HepG2 (cell line): ENCODE data around the gene CNNM4. TPM values are rescaled to one million over a fixed set of nuclear protein-coding genes. Genes with fewer than 3 reads are reported as not detected.
A peak's percentile ranks its signal among the peaks of the same experiment; 100 is the strongest.

ENCODE experiments used
- CENPT ChIP-seq: sonication (generic); formaldehyde crosslinking; IDR thresholded peaks from 2 replicates; pipeline ENCODE4 v1.8.0; 2022; ENCODE audit warnings: low read depth, mild to moderate bottlenecking, moderate library complexity, missing genetic modification reagents
- DZIP1 ChIP-seq: sonication (generic); formaldehyde crosslinking; IDR thresholded peaks from 2 replicates; pipeline ENCODE4 v1.5.0; 2020; ENCODE audit warnings: mild to moderate bottlenecking, missing genetic modification reagents
- KLF12 ChIP-seq: sonication (generic); formaldehyde crosslinking; IDR thresholded peaks from 2 replicates; pipeline ENCODE4 v1.4.0; 2020; ENCODE audit warnings: missing genetic modification reagents, borderline replicate concordance
- KLF15 ChIP-seq: sonication (generic); formaldehyde crosslinking; IDR thresholded peaks from 2 replicates; pipeline ENCODE4 v1.8.1; 2023; ENCODE audit warnings: borderline replicate concordance, mild to moderate bottlenecking, inconsistent platforms, missing genetic modification reagents, mixed read lengths
- NFRKB ChIP-seq: fragments of 450-650 bp; IDR thresholded peaks from 2 replicates; pipeline ENCODE4 v1.6.1; 2017
- PHB2 ChIP-seq: fragments of 450-650 bp; IDR thresholded peaks from 2 replicates; pipeline ENCODE4 v1.6.1; 2018; ENCODE audit not compliant: partially characterized antibody
- POGZ ChIP-seq: sonication (generic); formaldehyde crosslinking; IDR thresholded peaks from 2 replicates; pipeline ENCODE4 v1.4.0; 2020; ENCODE audit warnings: mild to moderate bottlenecking, missing genetic modification reagents
- PRDM4 ChIP-seq: sonication (generic); formaldehyde crosslinking; IDR thresholded peaks from 2 replicates; pipeline ENCODE4 v1.9.0; 2021; ENCODE audit warnings: missing genetic modification reagents, borderline replicate concordance
- SAP130 ChIP-seq: IDR thresholded peaks from 2 replicates; pipeline ENCODE4 v1.6.1; 2016; ENCODE audit warnings: low read depth
- SSRP1 ChIP-seq: IDR thresholded peaks from 2 replicates; pipeline ENCODE4 v1.6.1; 2016; ENCODE audit warnings: control low read depth
- TEAD3 ChIP-seq: optimal IDR thresholded peaks from 2 replicates; pipeline ENCODE3; 2016; ENCODE audit warnings: borderline replicate concordance
- TOE1 ChIP-seq: sonication (generic); formaldehyde crosslinking; IDR thresholded peaks from 2 replicates; pipeline ENCODE4 v1.4.0; 2020; ENCODE audit warnings: mild to moderate bottlenecking, missing genetic modification reagents
- ZBTB39 ChIP-seq: sonication (generic); formaldehyde crosslinking; IDR thresholded peaks from 2 replicates; pipeline ENCODE4 v1.5.0; 2020; ENCODE audit warnings: missing genetic modification reagents
- ZFP62 ChIP-seq: sonication (generic); formaldehyde crosslinking; IDR thresholded peaks from 2 replicates; pipeline ENCODE4 v1.4.0; 2020; ENCODE audit warnings: missing genetic modification reagents
- ZNF230 ChIP-seq: sonication (generic); formaldehyde crosslinking; IDR thresholded peaks from 2 replicates; pipeline ENCODE4 v1.4.0; 2020; ENCODE audit warnings: mild to moderate bottlenecking, missing genetic modification reagents
- ZNF251 ChIP-seq: sonication (generic); formaldehyde crosslinking; IDR thresholded peaks from 2 replicates; pipeline ENCODE4 v1.9.0; 2021; ENCODE audit warnings: mild to moderate bottlenecking, missing genetic modification reagents
- ZNF264 ChIP-seq: sonication (generic); formaldehyde crosslinking; IDR thresholded peaks from 2 replicates; pipeline ENCODE4 v1.4.0; 2020; ENCODE audit warnings: missing genetic modification reagents
- ZNF3 ChIP-seq: IDR thresholded peaks from 2 replicates; pipeline ENCODE4 v1.7.0; 2017; ENCODE audit warnings: inconsistent platforms
- ZNF326 ChIP-seq: sonication (generic); formaldehyde crosslinking; IDR thresholded peaks from 2 replicates; pipeline ENCODE4 v1.4.0; 2020; ENCODE audit warnings: missing genetic modification reagents, borderline replicate concordance
- ZNF484 ChIP-seq: sonication (generic); formaldehyde crosslinking; IDR thresholded peaks from 2 replicates; pipeline ENCODE4 v1.5.1; 2020; ENCODE audit warnings: mild to moderate bottlenecking, low read depth, missing genetic modification reagents, borderline replicate concordance
- ZNF557 ChIP-seq: sonication (generic); formaldehyde crosslinking; IDR thresholded peaks from 2 replicates; pipeline ENCODE4 v1.4.0; 2020; ENCODE audit warnings: missing genetic modification reagents
- ZNF879 ChIP-seq: sonication (generic); formaldehyde crosslinking; IDR thresholded peaks from 2 replicates; pipeline ENCODE4 v1.8.1; 2023; ENCODE audit warnings: missing genetic modification reagents
- polyA plus RNA-seq, 8 experiments: library from polyadenylated mRNA; depleted of rRNA in 3 of 8; stranded (reverse) in 7 of 8; unstranded in 1 of 8; fragments of >200 nt; fragmentation: Illumina TruSeq in 4 of 8; extraction: Trizol in 4 of 8; gene quantifications; 2 replicates each; pipeline versions ENCODE4 v1.2.1 to v1.2.3, GENCODE V29; 2011 to 2016; ENCODE audit warnings: low read depth in 4 of 8, missing spikeins in 1 of 8, mixed read lengths in 1 of 8; ENCODE audit not compliant: insufficient read depth in 1 of 8
- total RNA-seq, 5 experiments: library from RNA; depleted of rRNA; stranded (reverse); fragments of >200 nt; fragmentation: Illumina TruSeq; extraction: Trizol; gene quantifications; 2 replicates each; pipeline ENCODE4 v1.2.3, GENCODE V29; 2016; ENCODE audit warnings: low read depth in 1 of 5
- TF ChIP-seq, protein P1 (sequence below): sonication (generic); formaldehyde crosslinking; IDR thresholded peaks from 2 replicates; pipeline ENCODE4 v1.4.0; 2020; ENCODE audit warnings: missing genetic modification reagents

CNNM4 gene
- total and polyA plus RNA-seq, 2 of the 13 experiments (the other 11 are each of a cell fraction or from before 2014, with no cell fraction given), result 5.9 to 8.4 TPM

DNA sequence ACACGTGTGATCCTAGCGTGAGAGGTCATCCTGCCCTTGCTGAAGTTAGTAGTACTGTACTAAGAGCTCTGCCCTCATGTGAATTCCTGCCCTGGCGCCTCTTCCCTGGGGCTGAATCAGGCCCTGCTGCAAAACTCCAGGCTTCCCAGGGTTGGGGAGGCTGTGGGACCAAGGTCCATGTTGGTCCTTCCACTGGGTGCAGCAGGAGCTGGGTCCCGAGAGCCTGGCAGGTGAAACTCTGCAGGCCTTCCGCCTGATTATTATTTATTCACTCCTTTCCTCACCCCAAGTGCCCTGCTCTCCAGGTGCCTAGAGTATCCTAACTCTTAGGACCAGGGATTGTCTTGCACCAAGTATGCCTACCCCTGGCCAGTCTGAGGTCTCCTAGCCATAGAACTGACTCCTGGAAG is 50.1 kb downstream of the CNNM4 start (continued):
- TF ChIP-seq ZNF879 (CRISPR knock-in tag), result no peak
- no peak for TF ChIP-seq NFRKB
- TF ChIP-seq PRDM4, result no peak
- TF ChIP-seq TEAD3 (CRISPR knock-in tag), result peak; percentile 55
- no peak for TF ChIP-seq ZNF3 (CRISPR knock-in tag)
- TF ChIP-seq ZNF484, result no peak
- no peak for TF ChIP-seq ZFP62 (CRISPR knock-in tag)
- TF ChIP-seq DZIP1 (CRISPR knock-in tag), result no peak
- TF ChIP-seq KLF15 (CRISPR knock-in tag), result no peak
- TF ChIP-seq ZNF326 (CRISPR knock-in tag), result no peak
- TF ChIP-seq ZBTB39 (CRISPR knock-in tag), result no peak
- TF ChIP-seq SSRP1, result no peak
- no peak for TF ChIP-seq KLF12 (CRISPR knock-in tag)
- TF ChIP-seq ZNF251 (CRISPR knock-in tag), result no peak
- TF ChIP-seq SAP130 (CRISPR knock-in tag), result peak; percentile 53
- TF ChIP-seq PHB2, result no peak
- no peak for TF ChIP-seq ZNF557
- TF ChIP-seq ZNF264 (CRISPR knock-in tag), result no peak
- TF ChIP-seq TOE1 (CRISPR knock-in tag), result no peak
- TF ChIP-seq CENPT, result no peak
- TF ChIP-seq, protein P1, sequence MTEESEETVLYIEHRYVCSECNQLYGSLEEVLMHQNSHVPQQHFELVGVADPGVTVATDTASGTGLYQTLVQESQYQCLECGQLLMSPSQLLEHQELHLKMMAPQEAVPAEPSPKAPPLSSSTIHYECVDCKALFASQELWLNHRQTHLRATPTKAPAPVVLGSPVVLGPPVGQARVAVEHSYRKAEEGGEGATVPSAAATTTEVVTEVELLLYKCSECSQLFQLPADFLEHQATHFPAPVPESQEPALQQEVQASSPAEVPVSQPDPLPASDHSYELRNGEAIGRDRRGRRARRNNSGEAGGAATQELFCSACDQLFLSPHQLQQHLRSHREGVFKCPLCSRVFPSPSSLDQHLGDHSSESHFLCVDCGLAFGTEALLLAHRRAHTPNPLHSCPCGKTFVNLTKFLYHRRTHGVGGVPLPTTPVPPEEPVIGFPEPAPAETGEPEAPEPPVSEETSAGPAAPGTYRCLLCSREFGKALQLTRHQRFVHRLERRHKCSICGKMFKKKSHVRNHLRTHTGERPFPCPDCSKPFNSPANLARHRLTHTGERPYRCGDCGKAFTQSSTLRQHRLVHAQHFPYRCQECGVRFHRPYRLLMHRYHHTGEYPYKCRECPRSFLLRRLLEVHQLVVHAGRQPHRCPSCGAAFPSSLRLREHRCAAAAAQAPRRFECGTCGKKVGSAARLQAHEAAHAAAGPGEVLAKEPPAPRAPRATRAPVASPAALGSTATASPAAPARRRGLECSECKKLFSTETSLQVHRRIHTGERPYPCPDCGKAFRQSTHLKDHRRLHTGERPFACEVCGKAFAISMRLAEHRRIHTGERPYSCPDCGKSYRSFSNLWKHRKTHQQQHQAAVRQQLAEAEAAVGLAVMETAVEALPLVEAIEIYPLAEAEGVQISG, result peak; percentile 17; the same call in 1 of the 2 replicates
- peak; percentile 50 for TF ChIP-seq POGZ (CRISPR knock-in tag)
- 0 out of 2 replicates have a peak, but pooled peaks have one; percentile 67 for TF ChIP-seq ZNF230
